Skeletal muscle tissue (tissue), 4 donors: ENCODE results near the gene LEF1. TPM values are rescaled to one million over a fixed set of nuclear protein-coding genes. Genes with fewer than 3 reads are reported as not detected.

Source experiments
- H3K27ac ChIP-seq: one replicate; pipeline ENCODE4 v1.7.0; 2013; ENCODE audit warnings: mild to moderate bottlenecking, low read depth, low read length, inconsistent platforms
- H3K27me3 ChIP-seq, 3 donors: one replicate each; pipeline ENCODE4 v1.7.0; 2013; ENCODE audit warnings: low read length in 3 of 3; ENCODE audit not compliant: control insufficient read depth in 3 of 3, insufficient read depth in 3 of 3
- H3K36me3 ChIP-seq, 3 donors: one replicate each; pipeline ENCODE4 v1.7.0; 2013; ENCODE audit warnings: low read length in 3 of 3; ENCODE audit not compliant: control insufficient read depth in 3 of 3, insufficient read depth in 3 of 3
- H3K4me1 ChIP-seq, 3 donors: one replicate each; pipeline ENCODE4 v1.7.0; 2013; ENCODE audit warnings: low read length in 3 of 3, mild to moderate bottlenecking in 3 of 3; ENCODE audit not compliant: control insufficient read depth in 3 of 3, insufficient read depth in 3 of 3
- H3K4me3 ChIP-seq, 3 donors: one replicate each; pipeline ENCODE4 v1.7.0; 2013; ENCODE audit warnings: low read length in 3 of 3
- H3K9ac ChIP-seq, 3 donors: one replicate each; pipeline ENCODE4 v1.7.0; 2013; ENCODE audit warnings: low read length in 3 of 3, mild to moderate bottlenecking in 3 of 3, moderate library complexity in 2 of 3, low read depth in 1 of 3
- H3K9me3 ChIP-seq, 3 donors: one replicate each; pipeline ENCODE4 v1.7.0; 2013; ENCODE audit warnings: low read length in 3 of 3; ENCODE audit not compliant: control insufficient read depth in 3 of 3
- total RNA-seq: library from RNA; depleted of rRNA; stranded (reverse); fragments of >200 nt; gene quantifications from one replicate; pipeline ENCODE4 v1.2.3, GENCODE V29; 2014
- donor health status: Osteomylitis.

LEF1 gene
- total RNA-seq, 1 donor from 2014 or later: 4.7 TPM

GRCh38 chr4:108103099-108103862 lies 65.5 kb downstream of the LEF1 start:
- no peaks in the 10 kb centered on the region for H3K4me1 ChIP-seq
- H3K9me3 ChIP-seq: no peaks in the 10 kb centered on the region
- no peak overlapping the region for H3K9ac ChIP-seq
- H3K4me3 ChIP-seq: no peak overlapping the region
- H3K36me3 ChIP-seq: no peaks in the 10 kb centered on the region
- peaks cover 0 to 3% (median 0%) of the 10 kb centered on the region in 3 donors for H3K27me3 ChIP-seq
- H3K27ac ChIP-seq: no peak overlapping the region

GRCh38 chr4:108100827-108101226 lies 67.9 kb downstream of the LEF1 start:
- no peaks in the 10 kb centered on the region for H3K4me1 ChIP-seq
- H3K36me3 ChIP-seq: no peaks in the 10 kb centered on the region
- H3K27ac ChIP-seq: no peak overlapping the region
- H3K27me3 ChIP-seq: no peaks in the 10 kb centered on the region
- no peak overlapping the region for H3K9ac ChIP-seq
- no peak overlapping the region for H3K4me3 ChIP-seq
- H3K9me3 ChIP-seq: no peaks in the 10 kb centered on the region

- no peaks in the 10 kb centered on the region for H3K27me3 ChIP-seq
- H3K9me3 ChIP-seq: no peaks in the 10 kb centered on the region
- H3K27ac ChIP-seq: no peak overlapping the region
- H3K36me3 ChIP-seq: no peaks in the 10 kb centered on the region
- H3K4me3 ChIP-seq: no peak overlapping the region
- no peak overlapping the region for H3K9ac ChIP-seq
- no peaks in the 10 kb centered on the region for H3K4me1 ChIP-seq
Measured at GRCh38 chr4:108099838-108100237, 68.9 kb downstream of the LEF1 start.

GRCh38 chr4:108097990-108098553 lies 70.7 kb downstream of the LEF1 start:
- no peaks in the 10 kb centered on the region for H3K36me3 ChIP-seq
- no peak overlapping the region for H3K4me3 ChIP-seq
- H3K9me3 ChIP-seq: no peaks in the 10 kb centered on the region
- no peaks in the 10 kb centered on the region for H3K4me1 ChIP-seq
- H3K27ac ChIP-seq: no peak overlapping the region
- no peaks in the 10 kb centered on the region for H3K27me3 ChIP-seq
- no peak overlapping the region for H3K9ac ChIP-seq

GRCh38 chr4:108094923-108095482 lies 73.7 kb downstream of the LEF1 start:
- Histone ChIP-seq H3K4me3 (no peak overlapping the region), H3K9me3 (no peaks in the 10 kb centered on the region)

GRCh38 chr4:108094131-108094530 lies 74.6 kb downstream of the LEF1 start:
- Histone ChIP-seq H3K9me3 (no peaks in the 10 kb centered on the region), H3K4me3 (no peak overlapping the region), H3K9ac (no peak overlapping the region)

More at GRCh38 chr4:108094923-108095482, 73.7 kb downstream of the LEF1 start:
- Histone ChIP-seq H3K9ac (no peak overlapping the region), H3K4me1 (no peaks in the 10 kb centered on the region), H3K27ac (no peak overlapping the region), H3K36me3 (no peaks in the 10 kb centered on the region), H3K27me3 (no peaks in the 10 kb centered on the region)

GRCh38 chr4:108092288-108092687 lies 76.4 kb downstream of the LEF1 start:
- H3K4me3 ChIP-seq: no peak overlapping the region
- H3K9ac ChIP-seq: no peak overlapping the region
- no peak overlapping the region for H3K27ac ChIP-seq
- no peaks in the 10 kb centered on the region for H3K27me3 ChIP-seq
- no peaks in the 10 kb centered on the region for H3K9me3 ChIP-seq
- no peaks in the 10 kb centered on the region for H3K36me3 ChIP-seq
- no peaks in the 10 kb centered on the region for H3K4me1 ChIP-seq

More at GRCh38 chr4:108094131-108094530, 74.6 kb downstream of the LEF1 start:
- no peaks in the 10 kb centered on the region for H3K4me1 ChIP-seq
- H3K27ac ChIP-seq: no peak overlapping the region
- H3K36me3 ChIP-seq: no peaks in the 10 kb centered on the region
- no peaks in the 10 kb centered on the region for H3K27me3 ChIP-seq

- Histone ChIP-seq H3K9me3 (no peaks in the 10 kb centered on the region), H3K36me3 (no peaks in the 10 kb centered on the region), H3K27me3 (no peaks in the 10 kb centered on the region), H3K9ac (no peak overlapping the region), H3K27ac (no peak overlapping the region), H3K4me3 (no peak overlapping the region), H3K4me1 (no peaks in the 10 kb centered on the region)
Measured at GRCh38 chr4:108087293-108087967, 81.3 kb downstream of the LEF1 start.

- Histone ChIP-seq H3K9ac (no peak overlapping the region), H3K4me1 (no peaks in the 10 kb centered on the region), H3K4me3 (no peak overlapping the region), H3K36me3 (no peaks in the 10 kb centered on the region), H3K27ac (no peak overlapping the region), H3K9me3 (no peaks in the 10 kb centered on the region), H3K27me3 (peaks cover 0 to 3% (median 0%) of the 10 kb centered on the region in 3 donors)
Measured at GRCh38 chr4:108081256-108081655, 87.5 kb downstream of the LEF1 start.

GRCh38 chr4:108080747-108081146 lies 88.0 kb downstream of the LEF1 start:
- Histone ChIP-seq H3K9ac (no peak overlapping the region), H3K4me1 (no peaks in the 10 kb centered on the region), H3K27me3 (peaks cover 0 to 3% (median 0%) of the 10 kb centered on the region in 3 donors), H3K36me3 (no peaks in the 10 kb centered on the region), H3K4me3 (no peak overlapping the region), H3K9me3 (no peaks in the 10 kb centered on the region), H3K27ac (no peak overlapping the region)
